HepG2 (cell line): ENCODE results near the gene NRP1. TPM values are rescaled to one million over a fixed set of nuclear protein-coding genes. Genes with fewer than 3 reads are reported as not detected.

ENCODE experiments used
- ATAC-seq: fragments of 200-7000 bp; cut with Tn5 transposase; 3 replicates; pipeline ENCODE4 v1.9.1; 2020; ENCODE audit warnings: mild to moderate bottlenecking, moderate library complexity
- BruUV-seq: library from RNA; stranded (reverse); fragments of 400-500 nt; replicated peaks from 2 replicates; lab custom pipeline; 2021; lab: Mats Ljungman, UMichigan
- CTCF ChIA-PET: fragments of 300-600 bp; formaldehyde crosslinking; extraction: SDS; loops from one replicate; lab custom pipeline; 2021; ENCODE audit warnings: low total read pairs, inconsistent platforms, low intra/inter-chr PET ratio; lab: Yijun Ruan, JAX
- POLR2A ChIA-PET: fragments of 350-600 bp; sonication (Branson Sonifier 250); formaldehyde crosslinking; loops from one replicate; lab custom pipeline; 2020; ENCODE audit warnings: antibody characterized with exemption, inconsistent platforms; lab: Yijun Ruan, JAX
- DNase-seq: peaks from one replicate; pipeline ENCODE4 v3.0.0-alpha.2; 2015; ENCODE audit warnings: low spot score
- FAIRE-seq: peaks from 3 replicates; lab custom pipeline; 2011; peaks lifted over from hg19 to GRCh38; lab: Jason Lieb, UNC
- H2AFZ ChIP-seq: one replicate; pipeline ENCODE4 v1.6.1; 2011; ENCODE audit warnings: low read length, inconsistent platforms
- H3K27ac ChIP-seq: fragments of 300-600 bp; 3 replicates; pipeline ENCODE4 v1.8.0; 2011; ENCODE audit warnings: mixed run types, mild to moderate bottlenecking, mixed read lengths, low read length, inconsistent platforms; ENCODE audit not compliant: insufficient read depth; ENCODE audit errors: extremely low read length
- H3K27me3 ChIP-seq, 2 experiments: fragments of 200-600 bp in 1 of 2; 2 replicates in 1 of 2; 3 replicates in 1 of 2; pipeline versions ENCODE4 v1.6.0 to v1.8.0; 2011; ENCODE audit warnings: low read length in 2 of 2, mild to moderate bottlenecking in 2 of 2, moderate library complexity in 2 of 2, inconsistent platforms in 1 of 2; ENCODE audit not compliant: insufficient read depth in 2 of 2, control insufficient read depth in 1 of 2
- H3K36me3 ChIP-seq, 2 experiments: fragments of 200-600 bp in 1 of 2; replicated peaks in 1 of 2; 2 replicates in 1 of 2; 3 replicates in 1 of 2; pipeline versions ENCODE4 v1.5.1 to v1.8.0; 2011; ENCODE audit warnings: low read length in 2 of 2, inconsistent platforms in 1 of 2; ENCODE audit not compliant: insufficient read depth in 2 of 2, control insufficient read depth in 1 of 2
- H3K4me1 ChIP-seq: 2 replicates; pipeline ENCODE4 v1.5.1; 2012; ENCODE audit warnings: low read length, inconsistent platforms; ENCODE audit not compliant: insufficient read depth
- H3K4me2 ChIP-seq: 2 replicates; pipeline ENCODE4 v1.6.0; 2011; ENCODE audit warnings: low read depth, low read length, inconsistent platforms
- H3K4me3 ChIP-seq, 3 experiments: fragments of 200-600 bp in 1 of 3; sonication (generic), shearing (Covaris generic) in 1 of 3; replicated peaks in 1 of 3; 2 replicates each; pipeline ENCODE4 v1.5.1; 2011 to 2016; ENCODE audit warnings: low read length in 3 of 3, inconsistent platforms in 2 of 3, low read depth in 2 of 3, mild to moderate bottlenecking in 2 of 3, control low read depth in 1 of 3, mixed read lengths in 1 of 3; ENCODE audit not compliant: insufficient read depth in 1 of 3
- H3K79me2 ChIP-seq: one replicate; pipeline ENCODE4 v1.6.1; 2011; ENCODE audit warnings: low read length, inconsistent platforms; ENCODE audit not compliant: insufficient read depth
- H3K9ac ChIP-seq: 2 replicates; pipeline ENCODE4 v1.6.0; 2011; ENCODE audit warnings: mild to moderate bottlenecking, low read depth, low read length, inconsistent platforms; ENCODE audit not compliant: insufficient read depth
- H3K9me3 ChIP-seq: 2 replicates; pipeline ENCODE4 v1.5.1; 2012; ENCODE audit warnings: mild to moderate bottlenecking, low read length
- H4K20me1 ChIP-seq: 2 replicates; pipeline ENCODE4 v1.6.0; 2011; ENCODE audit warnings: inconsistent platforms, mild to moderate bottlenecking, low read length, moderate library complexity; ENCODE audit not compliant: insufficient read depth
- FOXA3 ChIP-seq: IDR thresholded peaks from 2 replicates; pipeline ENCODE4 v1.6.1; 2016; ENCODE audit warnings: missing genetic modification reagents, missing compliant biosample characterization
- MLLT10 ChIP-seq: sonication (generic); formaldehyde crosslinking; IDR thresholded peaks from 2 replicates; pipeline ENCODE4 v1.4.0; 2020; ENCODE audit warnings: missing genetic modification reagents
- NCOA1 ChIP-seq: sonication (generic); formaldehyde crosslinking; IDR thresholded peaks from 2 replicates; pipeline ENCODE4 v1.9.0; 2021; ENCODE audit warnings: missing genetic modification reagents
- SMAD3 ChIP-seq: sonication (generic); formaldehyde crosslinking; IDR thresholded peaks from 2 replicates; pipeline ENCODE4 v1.4.0; 2020; ENCODE audit warnings: missing genetic modification reagents
- SMYD3 ChIP-seq: sonication (generic); formaldehyde crosslinking; IDR thresholded peaks from 2 replicates; pipeline ENCODE4 v1.8.1; 2023; ENCODE audit warnings: mild to moderate bottlenecking, missing genetic modification reagents
- SP1 ChIP-seq, 2 experiments: fragments of 450-650 bp in 1 of 2; sonication (generic) in 1 of 2; formaldehyde crosslinking in 1 of 2; IDR thresholded peaks; 2 replicates each; pipeline versions ENCODE4 v1.4.0 to v1.6.1; 2016 to 2020; ENCODE audit warnings: missing genetic modification reagents in 1 of 2
- ZNF205 ChIP-seq: IDR thresholded peaks from 2 replicates; pipeline ENCODE4 v1.6.1; 2018; ENCODE audit warnings: missing biosample characterization, missing genetic modification reagents
- ZSCAN9 ChIP-seq: IDR thresholded peaks from 2 replicates; pipeline ENCODE4 v1.6.1; 2016; ENCODE audit warnings: borderline replicate concordance
- WGBS: methylation state at CpG from one replicate; pipeline ENCODE4 v1.1.6; 2017; ENCODE audit warnings: low lambda C conversion rate; 5-methylcytosine and 5-hydroxymethylcytosine counted together
- in situ Hi-C: cut with HindIII; loops from 2 replicates; pipeline ENCODE4 v1.10.0; 2017; ENCODE audit warnings: low pct_unique_long_range_greater_than_20kb; ENCODE audit not compliant: extremely low pct_ligation_motif_present
- intact Hi-C: fragments of 100-400 bp; cut with micrococcal nuclease; formaldehyde crosslinking; loops from one replicate; pipeline ENCODE4 v1.10.0; 2022; ENCODE audit not compliant: unreplicated experiment
- polyA plus RNA-seq, 8 experiments: library from polyadenylated mRNA; depleted of rRNA in 3 of 8; stranded (reverse) in 7 of 8; unstranded in 1 of 8; fragments of >200 nt; fragmentation: Illumina TruSeq in 4 of 8; extraction: Trizol in 4 of 8; gene quantifications; 2 replicates each; pipeline versions ENCODE4 v1.2.1 to v1.2.3, GENCODE V29; 2011 to 2016; ENCODE audit warnings: low read depth in 4 of 8, missing spikeins in 1 of 8, mixed read lengths in 1 of 8; ENCODE audit not compliant: insufficient read depth in 1 of 8
- total RNA-seq, 5 experiments: library from RNA; depleted of rRNA; stranded (reverse); fragments of >200 nt; fragmentation: Illumina TruSeq; extraction: Trizol; gene quantifications; 2 replicates each; pipeline ENCODE4 v1.2.3, GENCODE V29; 2016; ENCODE audit warnings: low read depth in 1 of 5
- TF ChIP-seq, protein P1 (sequence below): sonication (generic); formaldehyde crosslinking; IDR thresholded peaks from 2 replicates; pipeline ENCODE4 v1.4.0; 2020; ENCODE audit warnings: missing genetic modification reagents, mild to moderate bottlenecking, borderline replicate concordance
- TF ChIP-seq, protein P2 (sequence below): sonication (generic); formaldehyde crosslinking; IDR thresholded peaks from 2 replicates; pipeline ENCODE4 v1.5.0; 2020; ENCODE audit warnings: mild to moderate bottlenecking, missing genetic modification reagents, moderate library complexity
- TF ChIP-seq, protein P3 (sequence below): sonication (generic); formaldehyde crosslinking; IDR thresholded peaks from 2 replicates; pipeline ENCODE4 v1.5.0; 2020; ENCODE audit warnings: mild to moderate bottlenecking, missing genetic modification reagents
- TF ChIP-seq, protein P4 (sequence below): sonication (generic); formaldehyde crosslinking; conservative IDR thresholded peaks from 2 replicates; pipeline ENCODE4 v1.4.0; 2020; ENCODE audit warnings: missing genetic modification reagents
- TF ChIP-seq, protein P5 (sequence below): sonication (generic); formaldehyde crosslinking; IDR thresholded peaks from 2 replicates; pipeline ENCODE4 v1.9.0; 2021; ENCODE audit warnings: missing genetic modification reagents, borderline replicate concordance

Gene NRP1
- total and polyA plus RNA-seq, 2 of the 13 experiments (the other 11 are each of a cell fraction or from before 2014, with no cell fraction given): 5.3 to 5.8 TPM

DNA sequence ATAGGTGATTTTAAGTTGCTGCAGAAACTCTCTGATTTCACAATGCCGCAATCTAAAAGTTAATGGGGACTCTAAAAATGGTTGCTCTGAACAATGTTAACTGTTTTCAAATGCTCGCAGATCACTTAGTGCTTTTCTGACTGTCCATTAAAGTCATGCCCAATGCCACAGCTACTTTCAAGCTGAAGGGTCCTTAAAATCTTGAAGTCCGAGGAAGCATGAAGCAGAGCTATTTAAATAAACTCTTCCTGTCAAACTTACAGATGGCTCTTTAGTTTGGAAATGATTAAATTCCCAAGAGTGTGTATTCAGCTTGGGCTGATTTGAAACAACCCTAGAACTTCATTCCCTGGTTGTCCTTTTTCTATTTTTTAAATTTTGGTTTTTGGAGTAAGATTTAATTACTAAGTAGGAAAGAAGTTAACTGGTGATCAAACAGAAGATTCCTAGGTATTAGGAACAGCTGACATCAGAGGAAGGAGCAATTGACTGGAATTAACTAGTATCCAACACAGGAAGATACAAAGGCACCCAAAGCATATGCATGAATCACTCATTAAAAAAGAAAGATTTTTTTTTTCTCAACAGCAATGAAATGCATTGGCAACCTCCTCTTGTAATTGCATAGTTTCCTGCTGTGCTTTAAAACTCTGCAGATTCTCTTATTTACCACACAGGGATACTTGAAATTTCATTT is 105.1 kb downstream of the NRP1 start:
- no peak for FAIRE-seq
- no peak overlapping the region for H3K4me2 ChIP-seq
- H3K79me2 ChIP-seq: no peaks in the 10 kb centered on the region
- ChIA-PET POLR2A (no interaction called here), CTCF (no interaction called here)
- 94% methylated on average over 3 of the region's 3 CpGs for whole genome bisulfite sequencing
- intact Hi-C loops: no loop called here
- ATAC-seq: no peak
- no peak for DNase-seq
- H3K36me3 ChIP-seq: peaks cover 0 to 3% of the 10 kb centered on the region in 2 experiments; a peak in 2 of 5 replicates
- no peaks in the 10 kb centered on the region for H3K9me3 ChIP-seq
- no peak overlapping the region for H3K9ac ChIP-seq
- no peaks in the 10 kb centered on the region for H4K20me1 ChIP-seq
- in situ Hi-C loops: no loop called here
- H3K4me1 ChIP-seq: no peaks in the 10 kb centered on the region
- no peak overlapping the region for H2AFZ ChIP-seq
- no peak overlapping the region for H3K4me3 ChIP-seq
- no peaks in the 10 kb centered on the region for H3K27me3 ChIP-seq
- H3K27ac ChIP-seq: no peak overlapping the region
- no TSS peak for BruUV-seq
- TF ChIP-seq, protein P1, sequence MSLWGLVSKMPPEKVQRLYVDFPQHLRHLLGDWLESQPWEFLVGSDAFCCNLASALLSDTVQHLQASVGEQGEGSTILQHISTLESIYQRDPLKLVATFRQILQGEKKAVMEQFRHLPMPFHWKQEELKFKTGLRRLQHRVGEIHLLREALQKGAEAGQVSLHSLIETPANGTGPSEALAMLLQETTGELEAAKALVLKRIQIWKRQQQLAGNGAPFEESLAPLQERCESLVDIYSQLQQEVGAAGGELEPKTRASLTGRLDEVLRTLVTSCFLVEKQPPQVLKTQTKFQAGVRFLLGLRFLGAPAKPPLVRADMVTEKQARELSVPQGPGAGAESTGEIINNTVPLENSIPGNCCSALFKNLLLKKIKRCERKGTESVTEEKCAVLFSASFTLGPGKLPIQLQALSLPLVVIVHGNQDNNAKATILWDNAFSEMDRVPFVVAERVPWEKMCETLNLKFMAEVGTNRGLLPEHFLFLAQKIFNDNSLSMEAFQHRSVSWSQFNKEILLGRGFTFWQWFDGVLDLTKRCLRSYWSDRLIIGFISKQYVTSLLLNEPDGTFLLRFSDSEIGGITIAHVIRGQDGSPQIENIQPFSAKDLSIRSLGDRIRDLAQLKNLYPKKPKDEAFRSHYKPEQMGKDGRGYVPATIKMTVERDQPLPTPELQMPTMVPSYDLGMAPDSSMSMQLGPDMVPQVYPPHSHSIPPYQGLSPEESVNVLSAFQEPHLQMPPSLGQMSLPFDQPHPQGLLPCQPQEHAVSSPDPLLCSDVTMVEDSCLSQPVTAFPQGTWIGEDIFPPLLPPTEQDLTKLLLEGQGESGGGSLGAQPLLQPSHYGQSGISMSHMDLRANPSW (CRISPR knock-in tag): no peak
- TF ChIP-seq, protein P2, sequence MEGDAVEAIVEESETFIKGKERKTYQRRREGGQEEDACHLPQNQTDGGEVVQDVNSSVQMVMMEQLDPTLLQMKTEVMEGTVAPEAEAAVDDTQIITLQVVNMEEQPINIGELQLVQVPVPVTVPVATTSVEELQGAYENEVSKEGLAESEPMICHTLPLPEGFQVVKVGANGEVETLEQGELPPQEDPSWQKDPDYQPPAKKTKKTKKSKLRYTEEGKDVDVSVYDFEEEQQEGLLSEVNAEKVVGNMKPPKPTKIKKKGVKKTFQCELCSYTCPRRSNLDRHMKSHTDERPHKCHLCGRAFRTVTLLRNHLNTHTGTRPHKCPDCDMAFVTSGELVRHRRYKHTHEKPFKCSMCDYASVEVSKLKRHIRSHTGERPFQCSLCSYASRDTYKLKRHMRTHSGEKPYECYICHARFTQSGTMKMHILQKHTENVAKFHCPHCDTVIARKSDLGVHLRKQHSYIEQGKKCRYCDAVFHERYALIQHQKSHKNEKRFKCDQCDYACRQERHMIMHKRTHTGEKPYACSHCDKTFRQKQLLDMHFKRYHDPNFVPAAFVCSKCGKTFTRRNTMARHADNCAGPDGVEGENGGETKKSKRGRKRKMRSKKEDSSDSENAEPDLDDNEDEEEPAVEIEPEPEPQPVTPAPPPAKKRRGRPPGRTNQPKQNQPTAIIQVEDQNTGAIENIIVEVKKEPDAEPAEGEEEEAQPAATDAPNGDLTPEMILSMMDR: no peak
- TF ChIP-seq ZNF205 (CRISPR knock-in tag) (no peak), SMYD3 (CRISPR knock-in tag) (no peak), NCOA1 (CRISPR knock-in tag) (no peak), SP1 (IDR thresholded peaks at IDR 0.05) (no peak), SP1 (CRISPR knock-in tag; IDR thresholded peaks at IDR 0.05) (no peak), FOXA3 (CRISPR knock-in tag) (no peak), SMAD3 (CRISPR knock-in tag) (no peak), ZSCAN9 (CRISPR knock-in tag) (no peak), MLLT10 (CRISPR knock-in tag) (no peak)
- TF ChIP-seq, protein P3, sequence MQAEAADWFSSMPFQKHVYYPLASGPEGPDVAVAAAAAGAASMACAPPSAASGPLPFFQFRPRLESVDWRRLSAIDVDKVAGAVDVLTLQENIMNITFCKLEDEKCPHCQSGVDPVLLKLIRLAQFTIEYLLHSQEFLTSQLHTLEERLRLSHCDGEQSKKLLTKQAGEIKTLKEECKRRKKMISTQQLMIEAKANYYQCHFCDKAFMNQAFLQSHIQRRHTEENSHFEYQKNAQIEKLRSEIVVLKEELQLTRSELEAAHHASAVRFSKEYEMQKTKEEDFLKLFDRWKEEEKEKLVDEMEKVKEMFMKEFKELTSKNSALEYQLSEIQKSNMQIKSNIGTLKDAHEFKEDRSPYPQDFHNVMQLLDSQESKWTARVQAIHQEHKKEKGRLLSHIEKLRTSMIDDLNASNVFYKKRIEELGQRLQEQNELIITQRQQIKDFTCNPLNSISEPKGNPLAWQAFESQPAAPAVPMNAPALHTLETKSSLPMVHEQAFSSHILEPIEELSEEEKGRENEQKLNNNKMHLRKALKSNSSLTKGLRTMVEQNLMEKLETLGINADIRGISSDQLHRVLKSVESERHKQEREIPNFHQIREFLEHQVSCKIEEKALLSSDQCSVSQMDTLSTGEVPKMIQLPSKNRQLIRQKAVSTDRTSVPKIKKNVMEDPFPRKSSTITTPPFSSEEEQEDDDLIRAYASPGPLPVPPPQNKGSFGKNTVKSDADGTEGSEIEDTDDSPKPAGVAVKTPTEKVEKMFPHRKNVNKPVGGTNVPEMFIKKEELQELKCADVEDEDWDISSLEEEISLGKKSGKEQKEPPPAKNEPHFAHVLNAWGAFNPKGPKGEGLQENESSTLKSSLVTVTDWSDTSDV (CRISPR knock-in tag): no peak
- TF ChIP-seq, protein P4, sequence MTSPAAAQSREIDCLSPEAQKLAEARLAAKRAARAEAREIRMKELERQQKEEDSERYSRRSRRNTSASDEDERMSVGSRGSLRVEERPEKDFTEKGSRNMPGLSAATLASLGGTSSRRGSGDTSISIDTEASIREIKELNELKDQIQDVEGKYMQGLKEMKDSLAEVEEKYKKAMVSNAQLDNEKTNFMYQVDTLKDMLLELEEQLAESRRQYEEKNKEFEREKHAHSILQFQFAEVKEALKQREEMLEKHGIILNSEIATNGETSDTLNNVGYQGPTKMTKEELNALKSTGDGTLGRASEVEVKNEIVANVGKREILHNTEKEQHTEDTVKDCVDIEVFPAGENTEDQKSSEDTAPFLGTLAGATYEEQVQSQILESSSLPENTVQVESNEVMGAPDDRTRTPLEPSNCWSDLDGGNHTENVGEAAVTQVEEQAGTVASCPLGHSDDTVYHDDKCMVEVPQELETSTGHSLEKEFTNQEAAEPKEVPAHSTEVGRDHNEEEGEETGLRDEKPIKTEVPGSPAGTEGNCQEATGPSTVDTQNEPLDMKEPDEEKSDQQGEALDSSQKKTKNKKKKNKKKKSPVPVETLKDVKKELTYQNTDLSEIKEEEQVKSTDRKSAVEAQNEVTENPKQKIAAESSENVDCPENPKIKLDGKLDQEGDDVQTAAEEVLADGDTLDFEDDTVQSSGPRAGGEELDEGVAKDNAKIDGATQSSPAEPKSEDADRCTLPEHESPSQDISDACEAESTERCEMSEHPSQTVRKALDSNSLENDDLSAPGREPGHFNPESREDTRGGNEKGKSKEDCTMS: no peak
- TF ChIP-seq, protein P5, sequence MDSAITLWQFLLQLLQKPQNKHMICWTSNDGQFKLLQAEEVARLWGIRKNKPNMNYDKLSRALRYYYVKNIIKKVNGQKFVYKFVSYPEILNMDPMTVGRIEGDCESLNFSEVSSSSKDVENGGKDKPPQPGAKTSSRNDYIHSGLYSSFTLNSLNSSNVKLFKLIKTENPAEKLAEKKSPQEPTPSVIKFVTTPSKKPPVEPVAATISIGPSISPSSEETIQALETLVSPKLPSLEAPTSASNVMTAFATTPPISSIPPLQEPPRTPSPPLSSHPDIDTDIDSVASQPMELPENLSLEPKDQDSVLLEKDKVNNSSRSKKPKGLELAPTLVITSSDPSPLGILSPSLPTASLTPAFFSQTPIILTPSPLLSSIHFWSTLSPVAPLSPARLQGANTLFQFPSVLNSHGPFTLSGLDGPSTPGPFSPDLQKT (CRISPR knock-in tag): no peak
